ENCODE results near the gene RRP12.

- no peak for TF ChIP-seq CTCF (IDR thresholded peaks at IDR 0.05)
- TF ChIP-seq POLR2AphosphoS5 (IDR thresholded peaks at IDR 0.05) = no peak
- TF ChIP-seq POLR2A (IDR thresholded peaks at IDR 0.05) = no peak
Measured at GRCh38 chr10:97336006-97336405, 65.1 kb downstream of the RRP12 start.
